GM19035 (cell line): Measurements from ENCODE around the gene CLIP4.
"Not testable (repeated sequence)": the region's sequence is repeated elsewhere in the genome, so short reads cannot be mapped to it uniquely, and the experiment has no call there.

Experiments used
- ATAC-seq: cut with Tn5 transposase; IDR thresholded peaks from one replicate; pipeline ENCODE4 v1.9.1; 2021; ENCODE audit not compliant: unreplicated experiment

The CLIP4 gene, protein sequence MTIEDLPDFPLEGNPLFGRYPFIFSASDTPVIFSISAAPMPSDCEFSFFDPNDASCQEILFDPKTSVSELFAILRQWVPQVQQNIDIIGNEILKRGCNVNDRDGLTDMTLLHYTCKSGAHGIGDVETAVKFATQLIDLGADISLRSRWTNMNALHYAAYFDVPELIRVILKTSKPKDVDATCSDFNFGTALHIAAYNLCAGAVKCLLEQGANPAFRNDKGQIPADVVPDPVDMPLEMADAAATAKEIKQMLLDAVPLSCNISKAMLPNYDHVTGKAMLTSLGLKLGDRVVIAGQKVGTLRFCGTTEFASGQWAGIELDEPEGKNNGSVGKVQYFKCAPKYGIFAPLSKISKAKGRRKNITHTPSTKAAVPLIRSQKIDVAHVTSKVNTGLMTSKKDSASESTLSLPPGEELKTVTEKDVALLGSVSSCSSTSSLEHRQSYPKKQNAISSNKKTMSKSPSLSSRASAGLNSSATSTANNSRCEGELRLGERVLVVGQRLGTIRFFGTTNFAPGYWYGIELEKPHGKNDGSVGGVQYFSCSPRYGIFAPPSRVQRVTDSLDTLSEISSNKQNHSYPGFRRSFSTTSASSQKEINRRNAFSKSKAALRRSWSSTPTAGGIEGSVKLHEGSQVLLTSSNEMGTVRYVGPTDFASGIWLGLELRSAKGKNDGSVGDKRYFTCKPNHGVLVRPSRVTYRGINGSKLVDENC

DNA sequence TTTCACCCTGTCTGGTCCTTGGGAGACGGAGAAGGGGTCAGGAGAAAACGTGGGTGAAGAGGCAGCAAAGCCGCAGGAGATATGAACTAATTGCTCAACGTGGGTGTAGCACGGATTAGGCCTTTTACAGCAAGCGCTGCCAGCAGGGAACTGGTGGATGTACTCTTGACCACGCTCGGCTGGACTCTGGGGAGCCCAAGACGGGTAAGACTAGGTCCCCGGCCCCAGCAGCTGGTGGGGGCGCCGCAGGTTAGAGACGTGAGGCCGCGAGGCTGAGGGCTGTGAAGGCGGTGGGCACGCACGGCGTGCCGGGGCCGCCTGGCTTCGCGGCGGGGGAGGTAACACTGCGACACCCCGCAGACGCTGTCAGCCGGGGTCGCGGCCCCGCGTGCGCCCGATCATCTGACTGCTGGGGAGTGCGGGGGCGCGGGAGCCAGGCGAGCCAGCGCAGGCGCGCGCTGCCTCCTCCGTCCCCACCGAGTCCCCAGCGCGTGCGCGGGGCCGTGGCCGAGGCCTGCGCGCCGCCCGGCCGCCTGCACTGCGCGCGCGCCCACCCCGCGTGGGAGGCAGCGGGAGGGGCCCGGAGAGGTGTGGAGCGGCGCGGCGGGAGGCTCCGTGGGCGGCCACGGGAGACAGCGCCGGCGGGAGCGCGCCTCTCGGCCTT is at the start of gene CLIP4:
Gene CLIP4 (plus strand): TSS at position 470 of the 664 bp plus-strand sequence. CDS start 5,974 bp downstream, outside the sequence.
- peak; percentile 46 for ATAC-seq

DNA sequence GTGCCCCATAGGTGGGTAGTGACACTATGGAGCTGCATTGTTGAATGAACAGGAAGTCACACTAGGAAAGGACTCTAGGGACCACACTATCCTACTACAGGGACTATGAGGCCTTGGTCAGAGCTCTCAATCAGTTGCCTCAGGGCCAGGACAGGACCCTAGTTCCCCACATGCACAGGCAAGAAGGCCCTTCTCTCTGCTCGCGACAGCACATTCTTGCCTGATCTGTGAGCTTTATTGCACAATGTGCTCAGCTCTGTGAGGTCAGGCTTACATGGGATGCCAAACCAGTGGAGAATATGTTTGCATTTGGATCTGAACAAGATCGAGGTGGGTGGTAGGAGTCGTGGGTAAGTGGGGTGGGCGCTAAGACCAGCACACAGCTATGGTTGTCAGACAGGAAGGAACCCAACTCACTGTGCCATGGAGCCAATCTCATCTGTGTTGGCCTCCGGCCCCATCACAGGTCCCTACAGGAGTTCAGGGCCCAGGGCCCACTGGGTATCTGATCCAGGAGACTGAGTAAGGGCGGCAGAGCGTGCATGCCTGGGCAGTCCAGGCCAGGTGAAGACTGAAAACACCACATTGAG is 48.8 kb upstream of the CLIP4 start:
- no peak for ATAC-seq

DNA sequence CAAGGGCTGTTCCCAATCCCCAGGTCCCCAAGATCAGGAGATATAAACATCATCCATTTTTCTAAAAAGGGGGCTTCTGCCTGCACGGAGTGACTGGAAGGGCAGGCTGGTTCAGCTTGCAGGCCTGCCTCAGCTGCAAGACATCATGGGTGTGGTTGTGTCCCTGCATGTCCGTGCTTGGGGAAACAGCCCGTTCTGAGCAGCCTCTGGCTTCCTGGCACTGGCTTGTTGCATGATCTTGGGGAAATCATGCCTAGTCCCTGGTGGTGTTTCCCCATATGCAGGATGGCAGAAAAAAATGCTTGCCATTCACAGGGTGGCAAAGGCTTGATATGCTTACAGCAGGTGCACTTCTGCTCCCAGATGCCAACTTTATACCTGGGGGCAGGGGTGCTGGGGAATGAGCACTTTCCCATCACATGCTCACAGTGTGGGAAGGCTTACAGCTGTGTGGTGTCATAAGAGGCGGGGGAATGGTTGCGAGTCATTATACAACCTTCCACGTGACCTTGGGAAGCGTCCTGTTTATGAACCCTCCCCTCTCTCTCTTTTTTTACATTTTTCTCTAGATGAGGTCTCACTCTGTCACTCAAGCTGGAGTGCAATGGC is 48.1 kb upstream of the CLIP4 start:
- ATAC-seq = no peak

DNA sequence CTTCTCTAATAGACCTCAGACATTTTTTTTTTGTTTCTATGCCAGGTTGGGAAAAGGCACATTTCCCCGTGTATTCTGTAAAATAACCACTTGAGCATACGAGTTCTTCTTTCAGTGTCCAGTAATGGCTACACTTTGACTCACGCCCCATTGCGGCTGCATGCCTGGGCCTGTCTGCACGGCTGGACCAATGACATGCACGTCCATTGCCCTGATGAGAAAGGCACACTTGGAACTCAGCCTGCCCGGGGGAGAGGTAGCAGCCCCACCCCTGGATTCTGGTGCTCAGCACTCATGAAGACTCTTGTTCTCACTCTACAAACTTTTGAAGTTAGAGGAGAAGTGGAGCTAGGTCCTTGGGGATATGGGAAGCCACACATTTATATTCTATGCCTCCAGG is 46.7 kb upstream of the CLIP4 start:
- ATAC-seq = no peak

DNA sequence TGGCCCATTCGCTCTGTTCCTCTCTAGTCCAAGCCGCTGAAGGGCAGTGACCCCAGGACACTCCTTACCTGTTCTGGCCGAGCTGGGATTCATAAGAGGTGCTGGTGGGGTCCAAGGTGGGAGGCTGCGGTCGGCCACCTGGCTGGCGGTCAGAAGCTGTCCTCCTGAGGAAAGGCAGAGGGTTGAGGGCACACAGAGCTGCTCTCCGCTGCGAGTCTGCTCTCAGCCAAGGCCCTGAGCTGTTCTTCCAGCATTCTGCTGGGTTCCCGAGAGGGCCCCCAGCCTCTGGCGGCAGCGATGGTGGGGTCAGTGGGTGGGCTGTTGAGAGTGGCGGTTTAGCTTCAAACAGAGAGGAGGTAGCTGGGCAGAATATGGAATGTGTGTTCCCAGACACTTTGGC is 44.7 kb upstream of the CLIP4 start:
- ATAC-seq = no peak

DNA sequence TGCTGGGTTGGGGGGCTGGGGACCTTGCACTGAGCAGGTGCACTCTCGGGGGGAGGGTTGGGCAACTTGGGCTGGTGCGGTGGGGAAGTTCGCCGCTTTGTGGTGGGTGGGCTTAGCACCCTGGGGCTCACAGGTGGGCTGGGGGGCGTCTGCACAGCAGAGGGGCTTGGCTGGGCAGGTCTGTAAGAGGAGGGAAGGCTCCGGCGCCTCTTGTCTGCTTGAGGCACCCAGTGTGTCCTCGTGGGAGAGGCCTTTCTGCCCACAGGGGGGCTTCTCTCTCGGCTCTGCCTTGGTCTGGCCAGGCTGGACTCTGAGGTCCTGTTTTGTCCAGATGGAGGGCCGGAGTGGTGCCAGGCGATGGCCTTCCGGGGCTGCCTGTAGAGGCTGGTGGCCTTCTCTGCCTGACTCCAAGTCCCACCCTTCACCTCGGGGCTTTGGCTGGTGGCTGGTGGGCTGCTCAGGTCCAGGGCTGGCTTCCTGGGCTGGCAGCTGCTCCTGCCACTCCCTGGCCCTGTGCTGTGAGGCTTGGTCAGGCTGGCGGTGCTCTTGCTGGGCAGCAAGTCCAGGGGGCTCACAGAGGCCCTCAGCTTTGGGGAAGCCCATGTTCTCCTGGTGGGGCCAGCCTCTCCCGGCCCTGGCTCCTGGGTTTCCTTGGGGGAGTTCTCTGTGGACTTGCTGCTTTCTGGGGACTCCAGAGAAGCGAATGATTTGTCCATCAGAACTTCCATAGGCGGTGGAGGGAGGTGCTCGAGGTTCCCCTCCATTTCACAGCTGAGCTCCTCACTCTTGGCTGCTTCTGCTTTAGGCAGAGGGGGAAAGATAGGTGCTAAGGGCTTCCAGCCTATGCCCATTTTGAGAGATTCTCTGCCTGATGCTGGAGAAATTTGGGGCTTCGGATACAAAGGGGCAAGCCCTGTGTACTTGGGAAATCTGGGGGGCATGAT is 43.9 kb upstream of the CLIP4 start:
- ATAC-seq = no peak

DNA sequence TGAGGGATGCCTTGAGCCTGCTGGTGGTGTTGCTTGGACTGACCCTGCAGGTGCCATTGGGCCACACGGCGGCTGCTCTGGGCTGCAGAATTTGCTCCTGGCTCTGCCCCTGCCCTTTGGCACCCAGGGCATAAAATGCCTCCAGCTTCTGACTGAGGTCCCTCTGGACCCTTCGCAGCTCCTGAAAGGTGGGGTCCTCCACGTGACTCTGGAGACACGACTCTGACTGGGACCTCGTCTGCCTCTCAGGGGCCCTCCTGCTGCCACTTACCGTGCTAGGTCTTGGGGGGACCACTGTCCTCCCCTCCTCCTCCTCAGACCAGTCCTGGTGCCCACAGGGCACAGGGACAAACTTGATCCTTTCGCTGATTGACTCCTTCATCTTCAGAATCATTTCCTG is 43.0 kb upstream of the CLIP4 start:
- ATAC-seq = no peak

DNA sequence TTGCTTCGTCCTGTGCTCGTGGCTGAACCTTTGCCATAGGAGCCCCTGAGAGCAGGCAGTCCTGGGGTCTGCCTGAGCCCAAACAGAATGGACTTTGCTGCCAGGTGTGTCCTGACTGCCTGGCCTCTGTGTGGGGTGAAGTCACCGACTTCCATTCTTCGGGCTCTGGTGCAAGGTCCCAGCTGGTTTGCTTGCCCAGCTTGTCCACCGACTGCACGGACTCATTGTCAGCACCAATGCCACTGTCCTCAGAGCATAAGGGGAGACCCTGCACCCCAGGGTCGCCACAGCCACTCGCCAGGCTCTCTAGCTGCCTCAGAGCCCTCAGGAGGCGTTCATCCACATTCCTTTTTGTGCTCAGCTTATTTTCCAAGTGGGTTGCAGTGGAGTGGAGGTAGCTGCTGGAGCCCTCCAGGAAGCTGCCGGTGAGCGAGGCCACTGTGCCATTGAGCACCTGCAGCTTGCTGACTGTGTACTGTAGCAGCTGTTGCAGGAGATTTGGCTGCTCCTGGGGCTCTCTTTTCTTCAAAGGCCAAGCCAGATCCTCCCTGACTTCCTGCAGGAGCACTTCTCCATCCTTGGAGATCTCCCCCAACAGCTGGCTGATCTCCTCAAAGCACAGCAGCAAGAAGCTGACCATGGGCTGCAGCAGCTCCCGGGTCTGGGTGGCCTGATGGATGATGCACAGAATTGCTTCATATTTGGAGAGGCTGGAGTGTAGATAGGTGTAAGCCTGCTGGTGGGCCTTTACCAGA is 42.1 kb upstream of the CLIP4 start:
- ATAC-seq = no peak

DNA sequence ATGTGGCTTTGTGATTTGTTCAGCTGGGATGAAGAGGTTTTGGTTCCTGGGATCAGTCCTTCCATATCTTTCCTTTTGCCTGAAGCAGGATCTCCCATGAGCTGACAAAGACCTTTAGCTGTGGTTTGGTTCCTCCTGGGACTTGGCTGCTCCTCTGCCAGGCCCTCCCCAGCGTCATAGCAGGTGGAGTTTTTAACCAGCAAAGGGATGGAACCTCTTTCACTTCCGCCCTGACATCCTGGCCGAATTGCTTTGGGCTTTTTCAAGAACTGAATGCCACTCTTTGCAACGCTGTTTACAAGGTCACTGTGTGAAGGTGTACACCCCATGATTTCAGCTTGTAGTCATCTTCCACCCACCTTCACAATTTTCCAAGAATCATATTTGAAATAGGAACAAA is 41.3 kb upstream of the CLIP4 start:
- no peak for ATAC-seq

DNA sequence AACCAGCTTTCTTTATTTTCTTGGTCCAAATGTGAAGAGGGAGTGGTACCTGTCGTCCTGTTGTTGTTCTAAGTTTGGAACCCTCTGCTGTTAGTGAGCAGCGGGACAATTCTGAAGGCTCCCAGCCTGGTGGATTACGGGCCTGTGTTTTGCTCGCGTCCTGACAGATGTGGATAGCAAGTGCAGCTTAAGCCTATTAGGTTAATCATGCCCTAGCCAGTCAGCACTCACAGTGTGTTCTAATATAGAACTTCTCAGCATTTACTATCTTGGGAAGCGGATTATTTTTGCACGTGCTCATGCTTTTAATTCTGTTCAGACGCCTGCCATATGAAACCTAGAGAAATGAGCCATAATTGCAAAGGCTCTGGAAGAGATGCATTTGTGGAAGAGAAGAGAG is 40.8 kb upstream of the CLIP4 start, which contains the start of gene PCARE:
Gene PCARE (minus strand): TSS at position 113 of the 400 bp plus-strand sequence. CDS start 262 bp downstream, outside the sequence.
- ATAC-seq = no peak

DNA sequence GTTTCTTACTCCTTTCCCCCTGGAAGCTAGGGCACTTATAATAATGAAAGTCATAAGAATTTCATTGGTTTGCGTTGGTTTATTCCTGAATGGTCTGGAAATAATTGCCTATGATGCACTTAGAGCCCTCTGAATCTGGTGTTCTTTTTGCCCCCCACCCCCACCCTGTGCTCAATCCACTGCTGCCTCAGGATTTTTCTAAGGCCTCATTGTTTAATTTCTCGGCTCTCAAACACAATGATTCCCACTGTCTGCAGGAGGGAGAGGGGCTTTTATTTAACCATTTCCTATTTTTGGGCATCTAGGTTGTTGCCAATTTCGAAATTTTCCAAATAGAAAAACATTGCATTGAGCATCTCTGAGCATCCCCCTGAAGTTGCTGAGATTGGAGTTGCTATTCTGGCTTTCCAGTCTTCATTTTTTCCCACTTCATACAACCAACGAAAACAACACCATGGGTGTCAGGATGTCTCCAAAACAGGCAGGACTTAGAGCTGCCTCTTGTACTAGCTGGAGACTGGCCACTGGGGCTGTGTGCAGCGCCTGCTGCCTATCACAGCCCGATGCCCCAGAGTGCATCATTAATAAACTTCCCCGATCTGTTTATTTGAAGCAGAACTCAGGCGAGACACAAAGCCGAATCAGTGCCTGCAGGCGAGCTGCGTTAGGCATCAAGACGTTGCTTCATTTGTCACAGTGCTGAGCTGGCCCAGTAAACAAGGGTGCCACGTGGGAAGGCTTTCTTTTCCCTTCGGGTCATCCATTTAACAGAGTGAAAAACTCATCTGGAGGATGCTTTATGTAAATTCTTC is 39.1 kb upstream of the CLIP4 start:
- ATAC-seq = no peak

DNA sequence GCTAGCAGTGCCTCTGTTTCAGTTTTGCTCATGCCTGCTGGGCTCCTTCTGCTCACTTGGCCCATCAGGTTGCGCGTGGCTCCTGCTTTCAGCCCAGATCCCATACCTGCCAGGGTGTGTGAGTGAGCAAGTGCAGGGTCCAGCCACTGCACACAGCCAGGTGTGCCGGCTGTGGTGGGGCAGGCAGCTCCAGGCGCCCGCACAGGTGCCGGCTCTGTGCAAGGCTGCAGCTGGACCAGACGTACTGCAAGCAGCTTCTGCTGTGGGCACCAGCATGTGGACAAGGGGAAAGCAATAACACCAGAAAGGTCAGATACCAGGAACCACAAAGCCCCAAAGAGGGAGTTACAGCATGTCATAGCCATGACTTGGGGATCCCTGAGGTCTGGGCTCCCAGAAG is 35.3 kb upstream of the CLIP4 start:
- ATAC-seq = no peak

DNA sequence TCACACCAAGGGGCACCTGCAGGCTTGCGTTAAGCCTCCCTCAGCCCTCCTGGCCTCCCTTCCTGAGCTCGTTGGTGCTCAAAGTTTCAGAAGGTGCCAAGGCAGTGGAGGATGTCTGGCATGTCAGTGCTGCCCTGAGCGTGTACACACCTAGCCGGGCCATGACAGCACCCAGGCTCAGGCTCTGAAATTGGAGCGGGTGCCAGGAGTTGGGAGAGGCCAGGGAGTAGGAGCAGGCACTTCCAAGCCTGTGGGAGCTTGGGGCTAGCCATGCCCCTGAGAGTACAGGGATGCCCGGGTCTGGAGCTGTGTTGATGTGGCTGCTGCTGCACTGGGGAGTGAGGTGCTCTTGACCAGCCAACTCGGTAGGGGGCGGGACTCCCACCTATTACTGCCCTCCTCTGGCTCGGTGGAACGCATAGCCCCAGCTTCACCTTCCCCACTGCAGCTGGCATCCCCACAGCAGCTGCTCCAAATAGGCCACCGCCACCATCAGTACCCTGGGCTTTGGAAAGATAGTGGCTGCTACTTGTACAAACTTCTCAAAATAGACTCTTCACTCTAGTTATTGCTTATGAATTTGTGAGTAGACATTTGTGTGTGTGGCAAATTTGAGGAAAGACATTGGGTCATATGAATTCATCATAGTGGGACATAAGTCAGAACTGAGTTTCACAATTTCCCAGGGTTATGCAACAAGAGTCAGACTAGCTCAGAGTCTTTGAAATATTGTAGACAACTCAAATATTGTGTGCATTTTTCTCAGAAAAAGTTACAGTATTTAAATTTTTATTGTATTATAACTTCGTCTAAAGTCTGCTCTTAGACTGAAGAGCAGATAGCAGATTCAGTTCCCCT is 34.1 kb upstream of the CLIP4 start:
- ATAC-seq = no peak

DNA sequence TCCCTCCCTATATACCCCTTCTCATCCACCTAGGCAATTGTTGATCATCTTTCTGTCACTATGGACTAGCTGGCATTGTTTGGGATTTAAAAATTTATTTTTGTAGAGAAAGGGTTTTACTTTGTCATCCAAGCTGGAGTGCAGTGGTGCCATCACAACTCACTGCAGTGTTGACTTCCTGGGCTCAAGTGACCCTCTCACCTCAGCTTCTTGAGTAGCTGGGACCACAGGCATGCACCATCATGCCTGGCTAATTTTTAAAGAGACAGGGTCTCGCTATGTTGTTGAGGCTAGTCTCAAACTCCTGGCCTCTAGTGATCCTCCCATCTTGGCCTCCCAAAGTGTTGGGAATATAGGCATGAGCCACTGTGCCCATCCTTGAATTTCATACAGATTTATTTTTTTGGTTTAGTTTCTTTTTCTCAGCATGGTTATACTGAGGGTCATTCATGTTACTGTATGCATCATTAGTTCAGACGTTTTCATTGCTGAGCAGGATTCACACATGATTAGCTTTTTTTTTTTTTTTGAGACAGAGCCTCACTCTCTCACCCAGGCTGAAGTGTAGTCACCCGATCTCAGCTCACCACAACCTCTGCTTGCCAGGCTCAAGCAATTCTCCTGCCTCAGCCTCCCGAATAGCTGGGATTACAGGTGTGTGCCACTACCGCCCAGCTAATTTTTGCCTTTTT is 32.3 kb upstream of the CLIP4 start:
- no peak for ATAC-seq

DNA sequence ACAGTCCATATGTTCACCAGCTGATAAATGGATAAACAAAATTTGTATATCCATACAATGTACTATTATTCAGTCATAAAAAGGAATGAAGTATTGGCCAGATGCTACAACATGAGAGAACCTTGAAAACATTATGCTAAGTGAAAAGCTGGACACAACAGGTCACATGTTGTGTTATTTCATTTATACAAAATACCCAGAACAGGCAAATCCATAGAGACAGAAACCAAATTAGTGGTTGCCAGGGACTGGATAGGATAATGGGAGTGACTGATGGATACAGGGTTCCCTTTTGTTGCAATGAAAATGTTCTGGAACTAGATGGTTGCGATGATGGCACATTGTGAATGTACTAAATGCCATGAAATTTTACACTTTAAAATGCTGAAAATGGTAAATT is 30.7 kb upstream of the CLIP4 start:
- no peak for ATAC-seq

DNA sequence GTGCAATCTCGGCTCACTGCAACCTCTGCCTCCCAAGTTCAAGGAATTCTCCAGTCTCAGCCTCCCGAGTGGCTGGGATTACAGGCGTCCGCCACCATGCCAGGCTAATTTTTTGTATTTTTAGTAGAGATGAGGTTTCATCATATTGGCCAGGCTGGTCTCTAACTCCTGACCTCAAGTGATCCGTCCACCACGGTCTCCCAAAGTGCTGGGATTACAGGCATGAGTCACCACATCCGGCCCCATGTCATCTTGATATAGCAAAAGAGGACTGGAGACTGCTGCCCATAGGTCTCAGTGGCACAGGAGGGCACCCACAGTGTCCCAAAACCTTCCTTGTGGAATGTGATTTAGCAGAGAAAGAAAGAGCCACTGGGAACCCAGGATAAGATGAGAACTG is 24.9 kb upstream of the CLIP4 start:
- ATAC-seq = not testable (repeated sequence)

DNA sequence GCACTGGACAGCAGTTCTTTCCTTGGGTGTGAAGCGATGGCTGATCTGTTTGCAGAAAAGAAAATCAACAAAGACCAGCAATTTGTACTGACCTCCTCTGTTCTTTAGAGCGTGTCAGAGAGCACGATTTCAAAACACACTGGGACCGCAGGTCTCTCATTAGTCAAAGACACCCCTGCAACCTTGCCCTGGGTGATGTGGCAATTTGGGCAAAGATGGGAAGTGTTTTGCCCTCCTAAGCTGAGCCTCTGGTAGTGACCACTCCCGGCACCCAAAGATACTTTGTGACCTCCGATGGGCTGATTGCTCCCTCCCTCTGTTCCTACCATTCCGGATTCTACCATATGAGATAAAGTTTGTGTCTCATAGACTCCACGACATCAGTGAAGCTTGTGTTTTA is 18.2 kb upstream of the CLIP4 start:
- no peak for ATAC-seq
